HepG2 (cell line): ENCODE results near the gene HSPB2. TPM values are rescaled to one million over a fixed set of nuclear protein-coding genes. Genes with fewer than 3 reads are reported as not detected.
A peak's percentile ranks its signal among the peaks of the same experiment; 100 is the strongest.

Experiments used
- ATAC-seq: fragments of 200-7000 bp; cut with Tn5 transposase; 3 replicates; pipeline ENCODE4 v1.9.1; 2020; ENCODE audit warnings: mild to moderate bottlenecking, moderate library complexity
- BruUV-seq: library from RNA; stranded (reverse); fragments of 400-500 nt; replicated peaks from 2 replicates; lab custom pipeline; 2021; lab: Mats Ljungman, UMichigan
- CTCF ChIA-PET: fragments of 300-600 bp; formaldehyde crosslinking; extraction: SDS; loops from one replicate; lab custom pipeline; 2021; ENCODE audit warnings: low total read pairs, inconsistent platforms, low intra/inter-chr PET ratio; lab: Yijun Ruan, JAX
- POLR2A ChIA-PET: fragments of 350-600 bp; sonication (Branson Sonifier 250); formaldehyde crosslinking; loops from one replicate; lab custom pipeline; 2020; ENCODE audit warnings: antibody characterized with exemption, inconsistent platforms; lab: Yijun Ruan, JAX
- DNase-seq: peaks from one replicate; pipeline ENCODE4 v3.0.0-alpha.2; 2015; ENCODE audit warnings: low spot score
- FAIRE-seq: peaks from 3 replicates; lab custom pipeline; 2011; peaks lifted over from hg19 to GRCh38; lab: Jason Lieb, UNC
- H2AFZ ChIP-seq: one replicate; pipeline ENCODE4 v1.6.1; 2011; ENCODE audit warnings: low read length, inconsistent platforms
- H3K27ac ChIP-seq: fragments of 300-600 bp; 3 replicates; pipeline ENCODE4 v1.8.0; 2011; ENCODE audit warnings: mixed run types, mild to moderate bottlenecking, mixed read lengths, low read length, inconsistent platforms; ENCODE audit not compliant: insufficient read depth; ENCODE audit errors: extremely low read length
- H3K27me3 ChIP-seq, 2 experiments: fragments of 200-600 bp in 1 of 2; 2 replicates in 1 of 2; 3 replicates in 1 of 2; pipeline versions ENCODE4 v1.6.0 to v1.8.0; 2011; ENCODE audit warnings: low read length in 2 of 2, mild to moderate bottlenecking in 2 of 2, moderate library complexity in 2 of 2, inconsistent platforms in 1 of 2; ENCODE audit not compliant: insufficient read depth in 2 of 2, control insufficient read depth in 1 of 2
- H3K36me3 ChIP-seq, 2 experiments: fragments of 200-600 bp in 1 of 2; replicated peaks in 1 of 2; 2 replicates in 1 of 2; 3 replicates in 1 of 2; pipeline versions ENCODE4 v1.5.1 to v1.8.0; 2011; ENCODE audit warnings: low read length in 2 of 2, inconsistent platforms in 1 of 2; ENCODE audit not compliant: insufficient read depth in 2 of 2, control insufficient read depth in 1 of 2
- H3K4me1 ChIP-seq: 2 replicates; pipeline ENCODE4 v1.5.1; 2012; ENCODE audit warnings: low read length, inconsistent platforms; ENCODE audit not compliant: insufficient read depth
- H3K4me2 ChIP-seq: 2 replicates; pipeline ENCODE4 v1.6.0; 2011; ENCODE audit warnings: low read depth, low read length, inconsistent platforms
- H3K4me3 ChIP-seq, 3 experiments: fragments of 200-600 bp in 1 of 3; sonication (generic), shearing (Covaris generic) in 1 of 3; replicated peaks in 1 of 3; 2 replicates each; pipeline ENCODE4 v1.5.1; 2011 to 2016; ENCODE audit warnings: low read length in 3 of 3, inconsistent platforms in 2 of 3, low read depth in 2 of 3, mild to moderate bottlenecking in 2 of 3, control low read depth in 1 of 3, mixed read lengths in 1 of 3; ENCODE audit not compliant: insufficient read depth in 1 of 3
- H3K79me2 ChIP-seq: one replicate; pipeline ENCODE4 v1.6.1; 2011; ENCODE audit warnings: low read length, inconsistent platforms; ENCODE audit not compliant: insufficient read depth
- H3K9ac ChIP-seq: 2 replicates; pipeline ENCODE4 v1.6.0; 2011; ENCODE audit warnings: mild to moderate bottlenecking, low read depth, low read length, inconsistent platforms; ENCODE audit not compliant: insufficient read depth
- H3K9me3 ChIP-seq: 2 replicates; pipeline ENCODE4 v1.5.1; 2012; ENCODE audit warnings: mild to moderate bottlenecking, low read length
- H4K20me1 ChIP-seq: 2 replicates; pipeline ENCODE4 v1.6.0; 2011; ENCODE audit warnings: inconsistent platforms, mild to moderate bottlenecking, low read length, moderate library complexity; ENCODE audit not compliant: insufficient read depth
- AGO1 ChIP-seq: fragments of 200-400 bp; formaldehyde crosslinking; IDR thresholded peaks from 2 replicates; pipeline ENCODE4 v1.6.1; 2017; ENCODE audit warnings: mild to moderate bottlenecking, low read depth, low read length, moderate library complexity; ENCODE audit not compliant: poor library complexity, severe bottlenecking
- BORCS8-MEF2B ChIP-seq: sonication (generic); formaldehyde crosslinking; IDR thresholded peaks from 2 replicates; pipeline ENCODE4 v1.8.0; 2022; ENCODE audit warnings: mild to moderate bottlenecking, missing genetic modification reagents
- EEA1 ChIP-seq: sonication (generic); formaldehyde crosslinking; IDR thresholded peaks from 2 replicates; pipeline ENCODE4 v1.5.1; 2020; ENCODE audit warnings: mild to moderate bottlenecking, missing genetic modification reagents, borderline replicate concordance
- KAT2B ChIP-seq: fragments of 150-350 bp; IDR thresholded peaks from 2 replicates; pipeline ENCODE4 v1.6.1; 2014; ENCODE audit warnings: low read depth, low read length, borderline replicate concordance
- KAT8 ChIP-seq: IDR thresholded peaks from 2 replicates; pipeline ENCODE4 v1.6.1; 2016; ENCODE audit warnings: missing genetic modification reagents, missing compliant biosample characterization
- MYC ChIP-seq: sonication (generic); formaldehyde crosslinking; IDR thresholded peaks from 2 replicates; pipeline ENCODE4 v1.9.0; 2021; ENCODE audit warnings: missing genetic modification reagents, borderline replicate concordance
- NFYB ChIP-seq: sonication (generic); formaldehyde crosslinking; IDR thresholded peaks from 2 replicates; pipeline ENCODE4 v1.4.0; 2020; ENCODE audit warnings: missing genetic modification reagents
- REL ChIP-seq: sonication (generic); formaldehyde crosslinking; conservative IDR thresholded peaks from 2 replicates; pipeline ENCODE4 v1.8.0; 2022; ENCODE audit warnings: mild to moderate bottlenecking, missing genetic modification reagents, moderate library complexity
- ZBED4 ChIP-seq: sonication (generic); formaldehyde crosslinking; IDR thresholded peaks from 2 replicates; pipeline ENCODE4 v1.4.0; 2020; ENCODE audit warnings: missing genetic modification reagents, borderline replicate concordance
- ZFP36L2 ChIP-seq: sonication (generic); formaldehyde crosslinking; IDR thresholded peaks from 2 replicates; pipeline ENCODE4 v1.4.0; 2020; ENCODE audit warnings: missing genetic modification reagents
- ZNF350 ChIP-seq: sonication (generic); formaldehyde crosslinking; IDR thresholded peaks from 2 replicates; pipeline ENCODE4 v1.4.0; 2020; ENCODE audit warnings: mild to moderate bottlenecking, low read depth, missing genetic modification reagents, borderline replicate concordance
- ZNF570 ChIP-seq: sonication (generic); formaldehyde crosslinking; IDR thresholded peaks from 2 replicates; pipeline ENCODE4 v1.4.0; 2020; ENCODE audit warnings: mild to moderate bottlenecking, missing genetic modification reagents, borderline replicate concordance
- ZNF83 ChIP-seq: sonication (generic); formaldehyde crosslinking; IDR thresholded peaks from 2 replicates; pipeline ENCODE4 v1.4.0; 2020; ENCODE audit warnings: missing genetic modification reagents, mild to moderate bottlenecking, borderline replicate concordance
- WGBS: methylation state at CpG from one replicate; pipeline ENCODE4 v1.1.6; 2017; ENCODE audit warnings: low lambda C conversion rate; 5-methylcytosine and 5-hydroxymethylcytosine counted together
- in situ Hi-C: cut with HindIII; loops from 2 replicates; pipeline ENCODE4 v1.10.0; 2017; ENCODE audit warnings: low pct_unique_long_range_greater_than_20kb; ENCODE audit not compliant: extremely low pct_ligation_motif_present
- intact Hi-C: fragments of 100-400 bp; cut with micrococcal nuclease; formaldehyde crosslinking; loops from one replicate; pipeline ENCODE4 v1.10.0; 2022; ENCODE audit not compliant: unreplicated experiment
- polyA plus RNA-seq, 8 experiments: library from polyadenylated mRNA; depleted of rRNA in 3 of 8; stranded (reverse) in 7 of 8; unstranded in 1 of 8; fragments of >200 nt; fragmentation: Illumina TruSeq in 4 of 8; extraction: Trizol in 4 of 8; gene quantifications; 2 replicates each; pipeline versions ENCODE4 v1.2.1 to v1.2.3, GENCODE V29; 2011 to 2016; ENCODE audit warnings: low read depth in 4 of 8, missing spikeins in 1 of 8, mixed read lengths in 1 of 8; ENCODE audit not compliant: insufficient read depth in 1 of 8
- total RNA-seq, 5 experiments: library from RNA; depleted of rRNA; stranded (reverse); fragments of >200 nt; fragmentation: Illumina TruSeq; extraction: Trizol; gene quantifications; 2 replicates each; pipeline ENCODE4 v1.2.3, GENCODE V29; 2016; ENCODE audit warnings: low read depth in 1 of 5
- TF ChIP-seq, protein P1 (sequence below): sonication (generic); formaldehyde crosslinking; IDR thresholded peaks from 2 replicates; pipeline ENCODE4 v1.5.0; 2020; ENCODE audit warnings: missing genetic modification reagents
- TF ChIP-seq, protein P2 (sequence below): sonication (generic); formaldehyde crosslinking; IDR thresholded peaks from 2 replicates; pipeline ENCODE4 v1.4.0; 2020; ENCODE audit warnings: missing genetic modification reagents

Gene HSPB2
- total and polyA plus RNA-seq, 2 of the 13 experiments (the other 11 are each of a cell fraction or from before 2014, with no cell fraction given) = 0.04 TPM; not detected in 1

GRCh38 chr11:111935317-111936039 lies 22.9 kb downstream of the HSPB2 start (continued):
- TF ChIP-seq BORCS8-MEF2B = no peak
- no peak for TF ChIP-seq EEA1 (CRISPR knock-in tag)
- TF ChIP-seq ZNF83 (CRISPR knock-in tag) = no peak
- TF ChIP-seq ZNF570 (CRISPR knock-in tag) = no peak
- peak; percentile 43; the same call in 1 of the 2 replicates for TF ChIP-seq KAT8 (CRISPR knock-in tag)
- TF ChIP-seq, all 625 proteins: peak for 106

GRCh38 chr11:111936040-111936540 lies 23.6 kb downstream of the HSPB2 start:
- WGBS = 0% methylated on average over 3 of the region's 3 CpGs
- Histone ChIP-seq H3K36me3 (no peaks in the 10 kb centered on the region), H3K4me1 (peaks cover 71% of the 10 kb centered on the region), H3K27ac (peak overlapping the region; percentile 90), H4K20me1 (no peaks in the 10 kb centered on the region; the same call in 1 of the 2 replicates), H3K27me3 (no peaks in the 10 kb centered on the region), H3K9me3 (no peaks in the 10 kb centered on the region), H2AFZ (peak overlapping the region; percentile 57), H3K79me2 (peaks cover 16% of the 10 kb centered on the region), H3K9ac (peak overlapping the region; percentile 68), H3K4me2 (peak overlapping the region; percentile 98), H3K4me3 (peak overlapping the region; percentile 72 to 85 (median 84))
- ATAC-seq = no peak
- peak; percentile 12 for FAIRE-seq
- TSS peak; percentile 65 for BruUV-seq
- ChIA-PET CTCF (no interaction called here), POLR2A (interaction anchor here (0.8 to 4.4 kb wide), 13 partner anchors 9 to 236 kb away, joined by 3 to 66 read pairs (median 6); partner anchors contain the start of genes ALG9, C11orf52, DLAT and SDHD)
- in situ Hi-C loops = loop anchor here (5.0 kb wide), 1 partner anchor 51 kb away; no protein-coding TSS in a partner anchor
- intact Hi-C loops = loop anchor here (10.0 kb wide), 1 partner anchor 89 kb away; the partner anchor contains the start of gene DLAT
- peak; percentile 34 for DNase-seq
- TF ChIP-seq REL (CRISPR knock-in tag) (no peak), AGO1 (no peak), ZFP36L2 (CRISPR knock-in tag) (no peak), ZBED4 (no peak), MYC (CRISPR knock-in tag) (no peak), NFYB (0 out of 2 replicates have a peak, but pooled peaks have one; percentile 10), ZNF350 (CRISPR knock-in tag) (no peak), KAT2B (no peak)
- TF ChIP-seq, protein P1, sequence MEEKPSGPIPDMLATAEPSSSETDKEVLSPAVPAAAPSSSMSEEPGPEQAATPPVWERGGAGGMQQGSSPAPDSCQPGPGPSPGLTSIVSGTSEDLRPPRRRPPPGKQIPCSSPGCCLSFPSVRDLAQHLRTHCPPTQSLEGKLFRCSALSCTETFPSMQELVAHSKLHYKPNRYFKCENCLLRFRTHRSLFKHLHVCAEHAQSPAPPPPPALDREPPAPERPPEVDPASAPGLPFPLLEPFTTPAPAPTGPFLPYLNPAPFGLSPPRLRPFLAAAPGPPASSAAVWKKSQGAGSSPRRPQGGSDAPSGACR (CRISPR knock-in tag) = no peak
- TF ChIP-seq, protein P2, sequence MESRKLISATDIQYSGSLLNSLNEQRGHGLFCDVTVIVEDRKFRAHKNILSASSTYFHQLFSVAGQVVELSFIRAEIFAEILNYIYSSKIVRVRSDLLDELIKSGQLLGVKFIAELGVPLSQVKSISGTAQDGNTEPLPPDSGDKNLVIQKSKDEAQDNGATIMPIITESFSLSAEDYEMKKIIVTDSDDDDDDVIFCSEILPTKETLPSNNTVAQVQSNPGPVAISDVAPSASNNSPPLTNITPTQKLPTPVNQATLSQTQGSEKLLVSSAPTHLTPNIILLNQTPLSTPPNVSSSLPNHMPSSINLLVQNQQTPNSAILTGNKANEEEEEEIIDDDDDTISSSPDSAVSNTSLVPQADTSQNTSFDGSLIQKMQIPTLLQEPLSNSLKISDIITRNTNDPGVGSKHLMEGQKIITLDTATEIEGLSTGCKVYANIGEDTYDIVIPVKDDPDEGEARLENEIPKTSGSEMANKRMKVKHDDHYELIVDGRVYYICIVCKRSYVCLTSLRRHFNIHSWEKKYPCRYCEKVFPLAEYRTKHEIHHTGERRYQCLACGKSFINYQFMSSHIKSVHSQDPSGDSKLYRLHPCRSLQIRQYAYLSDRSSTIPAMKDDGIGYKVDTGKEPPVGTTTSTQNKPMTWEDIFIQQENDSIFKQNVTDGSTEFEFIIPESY (CRISPR knock-in tag) = no peak
